Measurements from ENCODE around the gene LYRM1.
"Not testable (repeated sequence)": the region's sequence is repeated elsewhere in the genome, so short reads cannot be mapped to it uniquely, and the experiment has no call there.

The LYRM1 gene

DNA sequence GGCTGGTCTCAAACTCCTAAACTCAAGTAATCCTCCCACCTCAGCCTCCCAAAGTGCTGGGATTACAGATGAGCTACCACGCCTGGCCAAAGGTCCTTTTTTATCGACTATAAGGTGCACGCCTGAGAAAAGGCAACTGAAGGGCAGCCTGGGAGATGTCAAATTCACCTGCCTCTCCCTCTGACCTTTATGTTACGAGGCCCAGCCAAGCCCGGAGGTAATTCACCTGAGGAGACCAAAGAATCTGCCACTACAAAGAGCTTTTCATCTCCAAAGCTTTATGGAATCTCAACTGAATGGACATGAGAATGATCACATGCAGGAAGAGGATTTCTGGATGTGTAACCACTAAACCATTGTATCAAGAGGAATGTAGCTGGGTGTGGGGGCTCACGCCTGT is 37.2 kb downstream of the LYRM1 start:
- DNase-seq (ENCODE audit: low spot score), result no peak

DNA sequence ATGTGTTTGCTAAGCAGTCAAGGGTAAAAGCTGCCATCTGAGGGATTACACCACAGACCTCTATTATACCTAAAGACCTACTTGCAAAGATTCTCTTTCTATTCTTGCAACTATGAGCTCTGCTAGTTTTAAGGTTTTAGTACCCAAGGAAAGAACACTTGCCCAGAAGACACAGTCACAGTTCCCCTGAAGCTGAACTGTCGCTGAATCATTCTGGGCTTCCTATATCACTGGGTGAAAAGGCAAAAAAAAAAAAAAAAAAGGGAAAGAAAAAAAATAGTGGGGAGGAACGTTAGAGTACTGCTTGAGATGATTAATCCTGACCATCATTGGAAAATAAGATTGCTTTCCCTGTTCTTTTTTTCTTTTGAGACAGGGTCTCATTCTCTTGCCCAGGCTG is 37.9 kb downstream of the LYRM1 start:
- no peak for DNase-seq (ENCODE audit: low spot score)

DNA sequence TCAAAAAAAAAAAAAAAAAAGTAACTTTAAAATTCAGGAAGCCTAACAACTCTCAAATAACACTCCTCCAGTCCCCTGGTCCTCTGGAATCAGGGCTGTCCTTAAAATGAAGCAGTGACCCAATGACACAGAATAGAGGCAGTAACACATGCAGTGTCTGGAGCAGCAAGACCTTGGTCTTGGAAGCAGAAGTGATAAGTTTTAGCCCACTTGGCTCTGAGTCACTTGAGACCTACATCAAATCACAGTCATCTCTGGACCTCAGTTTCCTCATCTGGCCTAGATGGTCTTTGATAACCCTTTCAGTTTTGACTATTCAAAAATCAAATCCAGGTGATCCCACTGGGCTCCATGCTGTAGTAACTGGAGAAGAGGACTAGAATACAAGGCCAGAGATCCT is 39.0 kb downstream of the LYRM1 start:
- DNase-seq (ENCODE audit: low spot score), result no peak

DNA sequence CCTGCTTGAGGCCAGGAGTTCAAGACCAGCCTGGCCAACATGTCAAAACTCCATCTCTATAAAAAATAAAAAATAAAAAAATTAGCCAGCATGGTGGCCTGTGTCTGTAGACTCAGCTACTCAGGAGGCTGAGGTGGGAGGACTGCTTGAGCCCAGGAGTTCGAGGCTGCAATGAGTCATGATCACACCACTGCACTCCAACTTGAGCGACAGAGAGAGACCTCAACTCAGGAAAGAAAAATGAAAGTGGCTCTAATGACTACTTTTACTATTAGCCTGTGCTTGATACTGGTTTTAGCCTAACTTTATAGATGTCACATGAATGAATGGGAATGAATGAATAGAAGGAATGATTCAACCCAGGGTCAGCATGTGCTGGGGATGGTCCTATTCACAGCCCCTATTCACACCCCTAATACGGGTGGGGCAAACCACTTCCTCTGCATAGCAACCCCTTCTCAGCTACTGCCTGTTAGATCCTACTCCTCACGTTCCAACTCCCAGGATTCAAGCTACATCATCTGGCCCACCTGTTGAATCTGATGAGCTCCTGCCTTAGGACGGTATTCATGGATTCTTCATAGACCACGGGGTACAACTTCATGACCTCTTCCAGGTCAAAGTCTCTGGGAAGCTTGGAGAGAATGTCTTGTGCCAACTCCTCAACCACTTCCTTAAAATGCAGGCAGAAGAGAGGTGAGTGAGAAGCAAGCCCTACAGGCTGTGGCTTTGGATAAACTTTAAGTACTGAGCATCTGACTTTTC is 40.5 kb downstream of the LYRM1 start:
- no peak for DNase-seq (ENCODE audit: low spot score)

DNA sequence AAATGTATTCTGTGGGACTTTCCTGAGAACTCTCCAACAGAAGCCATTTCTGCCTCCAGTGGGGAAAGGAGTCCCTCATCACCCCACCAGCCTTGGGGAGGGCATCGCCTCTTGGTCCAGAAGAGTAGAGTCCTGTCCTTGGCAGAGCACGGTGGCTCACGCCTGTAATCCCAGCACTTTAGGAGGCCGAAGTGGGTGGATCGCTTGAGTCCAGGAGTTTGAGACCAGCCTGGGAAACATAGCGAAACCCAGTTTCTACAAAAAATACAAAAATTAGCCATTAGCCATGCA is 41.0 kb downstream of the LYRM1 start:
- no peak for DNase-seq (ENCODE audit: low spot score)

DNA sequence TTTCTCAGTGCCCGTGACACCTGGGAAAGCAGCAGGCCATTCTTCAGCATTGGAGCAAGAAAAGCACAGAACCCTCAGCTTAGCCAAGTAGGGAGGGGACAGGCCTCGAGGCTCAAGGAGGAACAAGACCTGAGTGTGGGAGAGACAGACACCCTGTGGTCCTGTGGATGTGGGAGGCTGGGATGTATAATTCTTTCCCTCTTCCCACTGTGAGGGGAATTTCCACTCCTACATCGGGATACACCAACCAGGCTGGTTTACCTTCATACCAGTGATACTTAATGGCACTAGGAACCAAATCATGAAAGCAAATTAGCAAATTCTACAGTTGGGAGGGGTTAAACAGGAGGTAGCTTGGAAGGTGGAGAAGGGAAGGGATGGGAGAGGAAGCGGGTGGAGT is 41.7 kb downstream of the LYRM1 start:
- DNase-seq (ENCODE audit: low spot score), result no peak

DNA sequence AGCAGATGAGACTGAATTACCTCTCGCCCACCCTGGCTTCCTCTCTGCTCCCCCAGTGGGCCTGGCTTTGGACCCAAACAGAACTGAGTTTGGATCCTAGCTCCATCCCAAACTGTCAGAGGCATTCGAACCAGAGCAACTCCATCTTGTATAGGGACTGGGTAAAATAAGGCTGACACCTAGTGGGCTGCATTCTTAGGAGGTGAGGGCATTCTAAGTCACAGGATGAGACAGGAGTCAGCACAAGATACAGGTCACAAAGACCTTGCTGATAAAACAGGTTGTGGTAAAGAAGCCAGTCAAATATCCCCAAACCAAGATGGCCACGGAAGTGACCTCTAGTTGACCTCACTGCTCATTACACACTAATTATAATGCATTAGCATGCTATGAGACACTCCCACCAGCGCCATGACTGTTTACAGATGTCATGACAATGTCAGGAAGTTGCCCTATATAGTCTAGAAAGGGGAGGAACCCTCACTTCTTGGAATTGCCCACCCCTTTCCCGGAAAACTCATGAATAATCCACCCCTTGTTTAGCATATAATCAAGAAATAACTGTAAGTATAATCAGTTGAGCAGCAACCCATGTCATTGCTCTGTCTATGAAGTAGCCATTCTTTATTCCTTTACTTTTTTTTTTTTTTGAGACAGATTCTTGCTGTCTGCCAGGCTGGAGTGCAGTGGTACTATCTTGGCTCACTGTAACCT is 44.4 kb downstream of the LYRM1 start:
- no peak for DNase-seq (ENCODE audit: low spot score)

DNA sequence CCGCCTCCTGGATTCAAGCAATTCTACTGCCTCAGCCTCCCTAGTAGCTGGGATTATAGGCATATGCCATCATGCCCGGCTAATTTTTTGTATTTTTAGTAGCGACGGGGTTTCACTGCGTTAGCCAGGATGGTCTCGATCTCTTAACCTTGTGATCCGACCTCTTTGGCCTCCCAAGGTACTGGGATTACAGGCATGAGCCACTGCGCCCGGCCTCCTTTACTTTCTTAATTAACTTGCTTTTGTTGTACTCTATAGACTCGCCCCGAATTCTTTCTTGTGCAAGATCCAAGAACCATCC is 45.0 kb downstream of the LYRM1 start:
- not testable (repeated sequence) for DNase-seq (ENCODE audit: low spot score)

DNA sequence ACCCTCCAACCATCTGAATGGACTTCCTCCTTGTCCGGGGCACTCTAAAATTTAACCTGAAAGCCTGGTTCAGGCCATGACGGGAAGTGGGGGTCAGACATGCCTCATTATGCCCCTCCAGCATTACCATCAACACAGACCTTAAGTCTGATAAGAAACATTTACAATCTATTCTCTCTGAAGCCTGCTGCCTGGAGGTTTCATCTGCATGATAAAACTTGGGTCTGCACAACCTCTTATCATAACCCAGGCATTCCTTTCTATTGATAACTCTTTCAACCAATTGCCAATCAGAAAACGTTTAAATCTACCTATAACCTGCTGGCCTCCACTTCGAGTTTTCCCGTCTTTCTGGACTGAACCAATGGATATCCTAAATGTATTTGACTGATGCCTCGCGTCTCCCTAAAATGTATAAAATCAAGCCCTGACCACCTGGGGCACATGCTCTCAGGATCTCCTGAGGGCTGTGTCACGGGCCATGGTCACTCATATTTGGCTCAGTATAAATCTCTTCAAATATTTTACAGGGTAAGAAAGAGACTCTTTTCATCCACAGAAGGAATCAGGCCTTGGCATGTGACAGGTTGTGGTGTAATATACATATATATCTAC is 45.6 kb downstream of the LYRM1 start:
- no peak for DNase-seq (ENCODE audit: low spot score)

DNA sequence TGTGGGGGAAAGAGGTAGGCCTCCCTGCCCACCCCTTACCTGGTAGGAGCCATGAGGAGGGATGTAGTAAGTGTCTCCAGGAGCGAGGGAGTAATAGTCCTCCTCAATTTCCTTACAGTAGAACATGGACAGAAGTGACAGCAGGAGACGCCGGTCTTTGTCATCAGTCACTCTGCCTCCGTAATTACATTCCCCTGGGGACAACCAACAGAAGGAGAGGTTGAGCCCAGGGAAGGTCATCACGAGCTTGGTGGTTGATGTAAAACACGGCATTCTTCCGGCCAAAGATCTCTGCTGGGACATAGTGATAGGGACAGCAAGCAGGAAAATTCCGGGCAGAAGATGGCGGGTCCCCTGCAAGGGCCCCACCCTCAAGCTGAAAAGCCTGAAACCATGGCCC is 47.9 kb downstream of the LYRM1 start:
- DNase-seq (ENCODE audit: low spot score), result no peak

DNA sequence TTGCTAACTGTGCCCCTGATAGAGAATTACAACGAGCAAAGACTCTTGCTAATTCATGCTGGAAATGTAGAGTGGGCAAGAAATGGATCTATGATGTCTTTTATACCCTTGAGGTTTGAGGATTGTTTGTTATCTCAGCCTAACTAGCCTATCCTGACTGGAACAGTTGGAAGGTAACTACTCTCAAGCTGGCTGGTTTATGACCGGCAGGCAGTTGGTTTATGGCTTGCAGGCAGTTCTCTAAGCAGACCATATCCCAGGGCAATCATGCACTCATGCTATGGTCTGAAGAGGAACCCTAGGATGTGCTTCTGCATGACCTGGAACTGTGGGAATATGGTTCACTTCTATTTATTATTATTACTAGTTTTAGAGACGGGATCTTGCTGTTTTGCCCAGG is 49.1 kb downstream of the LYRM1 start:
- DNase-seq (ENCODE audit: low spot score), result no peak

DNA sequence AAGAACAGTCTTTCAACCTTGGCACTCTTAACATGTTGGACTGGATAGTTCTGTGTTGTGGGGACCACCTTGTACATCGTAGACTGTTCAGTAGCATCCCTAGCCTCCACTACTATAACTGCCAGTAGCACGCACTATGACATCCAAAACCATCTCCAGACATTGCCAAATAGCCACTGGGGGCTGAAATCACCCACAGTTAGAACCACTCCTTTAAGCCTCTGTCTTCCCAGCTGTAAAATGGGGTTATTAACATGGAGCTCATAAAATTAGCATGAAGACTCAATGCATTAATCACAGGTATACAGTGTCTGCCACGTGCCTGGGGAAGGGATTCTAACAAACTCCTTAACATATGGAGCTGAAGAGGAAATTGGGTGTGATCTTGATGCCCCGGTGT is 49.7 kb downstream of the LYRM1 start:
- no peak for DNase-seq (ENCODE audit: low spot score)

DNA sequence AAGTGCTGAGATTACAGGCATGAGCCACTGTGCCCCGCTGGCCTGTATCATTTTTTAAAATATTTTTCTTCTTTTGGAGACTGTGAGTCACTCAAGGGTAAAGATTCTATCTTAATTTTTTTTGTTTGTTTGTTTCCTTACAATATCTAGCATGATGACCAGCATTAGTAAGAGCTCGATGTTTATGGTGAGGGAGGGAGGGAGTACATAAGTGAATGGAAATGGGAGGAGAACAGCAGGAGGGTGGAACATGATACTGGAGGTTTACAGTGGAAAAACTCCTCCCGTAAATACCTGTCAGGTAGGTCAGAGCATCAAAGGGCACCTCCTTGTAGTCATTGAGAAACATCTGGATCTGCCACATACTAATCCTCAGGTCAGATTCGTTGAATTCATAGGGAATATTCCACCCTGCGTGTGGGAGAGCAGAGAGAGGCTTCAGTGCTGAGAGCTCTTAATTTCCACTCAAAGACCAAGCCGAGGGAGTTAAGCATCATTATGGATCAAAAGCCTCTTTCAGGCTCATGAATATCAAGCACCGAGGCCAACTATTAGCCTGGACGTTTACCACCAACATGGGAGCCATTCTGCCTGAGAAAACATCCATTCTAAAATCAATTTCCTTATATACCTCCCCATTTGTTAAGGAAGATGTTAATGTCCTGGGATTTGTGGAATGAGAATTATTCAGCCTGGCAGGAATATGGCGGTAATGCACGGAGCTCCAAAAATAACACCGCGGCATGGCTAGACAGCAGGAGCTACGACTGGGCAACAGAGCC is 51.8 kb downstream of the LYRM1 start:
- DNase-seq (ENCODE audit: low spot score), result no peak

DNA sequence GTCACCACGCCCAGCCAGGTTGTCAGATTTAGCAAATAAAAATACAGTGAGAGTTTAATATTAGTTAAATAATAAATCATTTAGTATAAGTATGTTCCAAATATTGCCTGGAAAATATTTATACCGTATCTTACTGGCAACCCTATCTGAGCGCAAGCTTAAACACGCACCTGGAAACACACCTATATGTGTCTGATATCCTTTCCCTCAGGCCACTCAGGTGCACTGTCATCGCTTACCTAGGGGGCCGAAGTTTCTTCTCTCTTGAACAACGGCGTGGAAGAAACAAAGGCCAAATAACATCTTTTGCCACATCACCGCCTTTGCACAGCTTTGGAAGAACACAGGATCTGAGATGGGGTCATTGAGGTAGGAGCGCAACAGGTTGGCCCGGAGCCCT is 54.0 kb downstream of the LYRM1 start:
- DNase-seq (ENCODE audit: low spot score), result no peak

DNA sequence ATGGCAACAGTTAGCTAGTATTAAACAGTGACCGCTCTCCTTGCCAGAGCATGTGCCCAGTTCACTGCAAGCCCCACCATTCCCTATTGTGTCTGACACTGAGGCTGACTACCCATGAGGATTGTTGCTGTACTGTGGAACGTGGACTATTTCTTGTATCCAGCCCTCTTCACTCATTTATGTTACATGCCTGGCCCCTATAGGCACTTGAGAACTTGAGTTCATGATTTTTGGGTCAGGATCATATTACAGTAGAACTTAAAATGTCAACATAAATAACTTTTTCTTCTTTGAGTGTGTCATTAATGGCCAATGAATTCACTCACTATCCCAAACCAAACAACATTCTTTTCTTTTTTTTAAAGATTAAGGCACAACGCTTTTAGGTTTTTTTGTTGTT is 55.7 kb downstream of the LYRM1 start:
- DNase-seq (ENCODE audit: low spot score), result no peak

DNA sequence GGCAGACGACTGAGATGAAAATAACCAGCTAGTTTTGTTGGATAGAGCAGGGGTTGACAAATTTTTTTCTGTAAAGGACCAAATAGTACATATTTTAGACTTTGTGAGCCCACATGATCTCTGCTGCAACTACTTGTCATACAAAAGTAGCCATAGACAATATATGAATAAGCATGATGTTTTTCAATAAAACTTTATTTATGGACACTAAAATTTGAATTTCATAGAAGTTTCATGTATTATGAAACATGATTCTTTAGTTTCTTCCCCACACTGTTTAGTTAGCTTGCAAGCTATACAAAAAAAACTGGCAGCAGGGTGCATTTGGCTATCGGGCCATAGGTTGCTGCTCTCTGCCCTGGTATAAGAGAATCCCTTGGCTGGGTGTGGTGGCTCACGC is 56.6 kb downstream of the LYRM1 start:
- DNase-seq (ENCODE audit: low spot score), result no peak

DNA sequence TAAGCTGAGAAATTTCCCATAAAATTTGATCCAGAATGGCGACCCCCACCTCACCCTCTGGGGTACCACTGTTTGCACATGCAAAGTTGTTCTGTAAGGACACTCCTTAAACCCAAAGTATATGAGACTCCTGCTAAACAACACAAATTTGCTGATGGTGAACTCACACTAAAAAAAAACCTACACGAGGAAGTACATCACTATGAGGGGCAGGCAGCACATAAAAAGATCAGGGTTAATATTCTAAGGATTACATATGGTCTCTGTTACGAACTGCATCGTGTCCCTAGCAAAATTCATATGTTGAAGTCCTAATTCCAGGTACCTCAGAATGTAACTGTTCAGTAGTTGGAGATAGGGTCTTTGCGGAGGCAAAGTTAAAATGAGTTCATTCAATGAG is 60.3 kb downstream of the LYRM1 start:
- DNase-seq (ENCODE audit: low spot score), result no peak

DNA sequence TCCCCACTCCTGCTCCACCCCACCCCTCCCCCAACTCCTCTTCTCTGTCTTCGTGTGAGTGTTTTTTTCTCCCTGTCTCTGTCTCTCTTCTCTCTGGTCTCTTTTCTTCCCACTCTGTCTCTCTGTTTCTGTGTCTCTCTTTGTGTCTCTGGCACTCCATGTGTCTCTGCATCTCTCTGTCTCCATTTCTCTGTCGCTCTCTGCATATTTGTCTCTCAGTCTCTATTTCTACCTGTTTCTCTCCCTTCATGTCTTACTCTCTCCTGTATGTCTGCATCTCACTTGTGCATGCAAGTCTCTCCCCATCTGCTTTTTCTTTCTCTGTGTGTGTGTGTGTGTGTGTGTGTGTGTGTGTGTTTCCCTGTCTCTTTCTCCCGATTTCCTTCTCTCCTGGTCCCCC is 68.2 kb downstream of the LYRM1 start:
- no peak for DNase-seq (ENCODE audit: low spot score)

DNA sequence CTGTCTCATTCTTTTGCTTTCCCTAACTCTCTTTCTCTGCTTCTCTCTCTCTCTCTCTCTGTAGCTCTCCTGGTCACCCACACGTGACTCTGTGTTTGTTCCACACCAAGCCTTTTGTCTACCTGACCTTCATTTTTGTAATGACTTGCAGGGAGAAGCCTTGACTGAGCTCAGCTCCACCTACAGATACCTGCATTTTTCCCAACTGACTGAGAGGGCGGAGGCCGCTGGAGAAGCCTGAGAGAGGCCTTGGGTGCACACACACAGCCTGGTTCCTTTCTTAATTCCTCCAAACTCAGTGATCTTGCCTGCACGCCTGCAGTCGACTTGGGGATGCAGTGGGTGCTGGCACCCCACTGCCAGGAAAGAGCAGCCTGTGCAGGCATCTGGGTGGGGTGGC is 68.8 kb downstream of the LYRM1 start:
- peak; percentile 39 for DNase-seq (ENCODE audit: low spot score)

DNA sequence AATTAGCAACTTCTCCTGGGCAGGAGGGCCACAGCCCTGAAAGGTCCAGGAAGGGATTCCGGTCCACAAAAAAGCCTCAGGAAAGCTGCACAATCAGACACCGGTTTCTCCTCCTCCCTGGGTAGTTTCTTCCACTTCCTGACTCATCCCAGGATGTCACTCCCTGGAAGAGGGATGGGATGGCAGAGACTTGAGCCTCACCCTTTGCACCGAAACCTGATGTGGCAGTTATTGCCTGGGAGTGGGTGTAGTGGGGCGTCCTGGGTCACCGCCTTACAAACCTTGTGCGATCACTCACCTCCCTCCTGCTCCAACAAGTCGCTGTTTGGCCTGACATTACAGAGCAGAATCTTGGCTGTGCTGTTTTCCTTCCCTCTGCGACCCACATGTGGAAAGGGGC is 70.8 kb downstream of the LYRM1 start:
- no peak for DNase-seq (ENCODE audit: low spot score)

DNA sequence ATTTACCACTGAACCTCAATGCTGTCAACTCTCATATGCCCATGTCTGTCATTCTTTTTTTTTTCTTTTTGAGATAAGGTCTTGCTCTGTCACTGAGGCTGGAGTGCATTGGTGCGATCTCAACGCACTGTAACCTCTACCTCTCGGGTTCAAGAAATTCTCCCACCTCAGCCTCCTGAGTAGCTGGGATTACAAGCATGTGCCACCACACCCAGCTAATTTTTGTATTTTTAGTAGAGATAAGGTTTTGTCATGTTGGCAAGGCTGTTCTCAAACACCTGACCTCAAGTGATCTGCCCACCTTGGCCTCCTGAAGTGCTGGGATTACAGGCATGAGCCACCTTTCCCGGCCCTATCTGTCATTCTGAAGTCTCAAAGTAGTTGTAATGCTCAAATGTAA is 72.6 kb downstream of the LYRM1 start:
- not testable (repeated sequence) for DNase-seq (ENCODE audit: low spot score)

Data from putamen (tissue), 1 donor.